ENCODE measurements around the gene PIGO. TPM values are rescaled to one million over a fixed set of nuclear protein-coding genes. Genes with fewer than 3 reads are reported as not detected.

The PIGO gene
- total and polyA plus RNA-seq, 2 of the 8 experiments (the other 6 are each of a cell fraction or from before 2014, with no cell fraction given) = 20.5 to 31.3 TPM

GRCh38 chr9:35054185-35054835 is 42.1 kb downstream of the PIGO start:
- FAIRE-seq = no peak
- TF ChIP-seq CTBP2 (IDR thresholded peaks at IDR 0.05; ENCODE audit: borderline replicate concordance, insufficient read depth, insufficient read length, low read length) (no peak), NANOG (IDR thresholded peaks at IDR 0.05; ENCODE audit: insufficient read depth, low read depth, low read length, poor library complexity, severe bottlenecking) (no peak), SAP30 (IDR thresholded peaks at IDR 0.05; ENCODE audit: insufficient read depth, insufficient replicate concordance, low read length) (no peak), HDAC2 (IDR thresholded peaks at IDR 0.05; ENCODE audit: borderline replicate concordance in 1 of 2, low read depth in 2 of 2, low read length in 2 of 2) (no peak), E2F6 (IDR thresholded peaks at IDR 0.05) (no peak), TAF7 (optimal IDR thresholded peaks at IDR 0.05; ENCODE audit: borderline replicate concordance, low read depth, low read length) (no peak), PHF8 (conservative IDR thresholded peaks at IDR 0.05; ENCODE audit: low read depth, low read length) (no peak), TEAD4 (IDR thresholded peaks at IDR 0.05; ENCODE audit: low read depth, low read length) (no peak)
- TF ChIP-seq, protein P1, sequence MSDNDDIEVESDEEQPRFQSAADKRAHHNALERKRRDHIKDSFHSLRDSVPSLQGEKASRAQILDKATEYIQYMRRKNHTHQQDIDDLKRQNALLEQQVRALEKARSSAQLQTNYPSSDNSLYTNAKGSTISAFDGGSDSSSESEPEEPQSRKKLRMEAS (IDR thresholded peaks at IDR 0.05) = no peak
- TF ChIP-seq, protein P2, sequence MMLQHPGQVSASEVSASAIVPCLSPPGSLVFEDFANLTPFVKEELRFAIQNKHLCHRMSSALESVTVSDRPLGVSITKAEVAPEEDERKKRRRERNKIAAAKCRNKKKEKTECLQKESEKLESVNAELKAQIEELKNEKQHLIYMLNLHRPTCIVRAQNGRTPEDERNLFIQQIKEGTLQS (IDR thresholded peaks at IDR 0.05; ENCODE audit: insufficient read depth, low read depth, low read length) = no peak

More at GRCh38 chr9:35054185-35054835, 42.1 kb downstream of the PIGO start:
- H4K5ac ChIP-seq (ENCODE audit: insufficient read length, low read depth, low read length) = no peak overlapping the region
- no peak overlapping the region for H3K4me2 ChIP-seq (ENCODE audit: insufficient read depth in 1 of 2, low read depth in 2 of 2, low read length in 2 of 2)
- H3K4me1 ChIP-seq (replicated peaks in 1 of 4; ENCODE audit: control insufficient read depth in 3 of 4, insufficient read depth in 4 of 4, low read length in 3 of 4) = no peaks in the 10 kb centered on the region
- H3K56ac ChIP-seq (replicated peaks; ENCODE audit: insufficient read length, low read depth, low read length) = no peak overlapping the region
- no peak overlapping the region for H2AK5ac ChIP-seq (ENCODE audit: low read depth, low read length)
- peaks cover 29 to 51% (median 40%) of the 10 kb centered on the region in 4 experiments for H3K36me3 ChIP-seq (ENCODE audit: control insufficient read depth in 2 of 4, insufficient read depth in 4 of 4, low read length in 3 of 4)
- no peak overlapping the region for H3K14ac ChIP-seq (ENCODE audit: insufficient read length)
- no peak overlapping the region for H2BK5ac ChIP-seq (ENCODE audit: low read depth, low read length)
- H3K79me2 ChIP-seq (ENCODE audit: control insufficient read depth in 1 of 2, insufficient read depth in 2 of 2, low read length in 2 of 2) = no peaks in the 10 kb centered on the region
- ChIA-PET POLR2A (ENCODE audit: partially characterized antibody) (interaction anchor here (0.6 to 5.2 kb wide), 9 partner anchors 11 to 230 kb away, joined by 3 to 43 read pairs (median 4); partner anchors contain the start of genes FANCG, PIGO and VCP), CTCF (ENCODE audit: partially characterized antibody) (interaction anchor here (0.8 to 2.1 kb wide), 7 partner anchors 9 to 295 kb away, joined by 3 to 6 read pairs (median 3); no protein-coding TSS in a partner anchor)
- no peaks in the 10 kb centered on the region for H3K27me3 ChIP-seq (replicated peaks in 1 of 4; ENCODE audit: control insufficient read depth in 3 of 4, extremely low read depth in 1 of 4, insufficient read depth in 3 of 4, low read length in 3 of 4)
- no peak overlapping the region for H3K4me3 ChIP-seq (ENCODE audit: extremely low read depth in 1 of 4, insufficient read depth in 2 of 4, low read depth in 3 of 4, low read length in 4 of 4)
- H2BK12ac ChIP-seq (ENCODE audit: low read depth, low read length) = no peak overlapping the region
- no peak overlapping the region for H2BK120ac ChIP-seq (replicated peaks; ENCODE audit: low read depth, low read length)
- H3K18ac ChIP-seq (ENCODE audit: extremely low read depth, low read length) = no peak overlapping the region
- no peak overlapping the region for H2AFZ ChIP-seq (ENCODE audit: low read length)
- no peak overlapping the region for H2BK20ac ChIP-seq (ENCODE audit: low read length)
- H3K23me2 ChIP-seq (ENCODE audit: low read depth, low read length) = no peaks in the 10 kb centered on the region
- H4K20me1 ChIP-seq (replicated peaks in 1 of 2; ENCODE audit: control insufficient read depth in 1 of 2, insufficient read depth in 2 of 2, low read length in 2 of 2) = peaks cover 5 to 10% of the 10 kb centered on the region in 2 experiments
- H4K8ac ChIP-seq (ENCODE audit: extremely low read depth, insufficient read depth, low read length) = no peak overlapping the region
- WGBS, 2 experiments (ENCODE audit: extremely low coverage in 1 of 2, insufficient coverage in 1 of 2, insufficient read length in 1 of 2, insufficient replicate concordance in 2 of 2, low coverage in 1 of 2, low lambda C conversion rate in 2 of 2, missing lambda C conversion rate in 1 of 2) = 59% methylated on average over 5 of the region's 5 CpGs; no CpG with 5 or more reads in 1 of the 2 experiments
- H3K4ac ChIP-seq (replicated peaks; ENCODE audit: insufficient read length, low read depth, low read length) = no peak overlapping the region
- no peak overlapping the region for H3K9ac ChIP-seq (replicated peaks in 1 of 4; ENCODE audit: extremely low read depth in 1 of 4, low read depth in 3 of 4, low read length in 3 of 4)
- no peak overlapping the region for H3K23ac ChIP-seq (ENCODE audit: insufficient read length)
- no peaks in the 10 kb centered on the region for H3K79me1 ChIP-seq (ENCODE audit: low read depth, low read length)
- H3K27ac ChIP-seq (ENCODE audit: low read depth, low read length) = no peak overlapping the region
- no peaks in the 10 kb centered on the region for H3K9me3 ChIP-seq (ENCODE audit: insufficient read depth in 2 of 2, low read depth in 1 of 2, low read length in 1 of 2)
- no peak for DNase-seq (ENCODE audit: low read depth in 1 of 2, low spot score in 2 of 2)
- no peak overlapping the region for H2BK15ac ChIP-seq (ENCODE audit: low read length)
- H4K91ac ChIP-seq (replicated peaks; ENCODE audit: insufficient read length, low read length) = no peak overlapping the region
